Measurements from ENCODE around the gene TMUB1.

The TMUB1 gene

GRCh38 chr7:151066273-151066974 lies 16.9 kb downstream of the TMUB1 start:
- DNase-seq, result no peak

GRCh38 chr7:151065516-151065915 lies 17.8 kb downstream of the TMUB1 start:
- DNase-seq, result no peak

GRCh38 chr7:151064993-151065392 lies 18.3 kb downstream of the TMUB1 start:
- no peak for DNase-seq

GRCh38 chr7:151064454-151064853 lies 18.8 kb downstream of the TMUB1 start:
- DNase-seq, result no peak

GRCh38 chr7:151063212-151063561 lies 20.1 kb downstream of the TMUB1 start:
- DNase-seq, result no peak

GRCh38 chr7:151062399-151063211 lies 20.7 kb downstream of the TMUB1 start:
- peak in 2 of 3 donors; percentile 4 to 26 for DNase-seq

- no peak for DNase-seq
Observed at GRCh38 chr7:151062111-151062398, 21.2 kb downstream of the TMUB1 start.

- no peak for DNase-seq
Observed at GRCh38 chr7:151061213-151062110, 21.8 kb downstream of the TMUB1 start.

GRCh38 chr7:151060416-151061212 lies 22.7 kb downstream of the TMUB1 start:
- peak; percentile 10 to 31 (median 24) for DNase-seq

- DNase-seq, result no peak
Observed at GRCh38 chr7:151060113-151060415, 23.2 kb downstream of the TMUB1 start.

- peak; percentile 64 to 90 (median 68) for DNase-seq
Observed at GRCh38 chr7:151059367-151060112, 23.8 kb downstream of the TMUB1 start, which contains the start of gene SLC4A2. TSS of gene SLC4A2 (plus strand) at chr7:151059589. CDS start at chr7:151061988, 2,399 bp downstream.

GRCh38 chr7:151058781-151059366 lies 24.4 kb downstream of the TMUB1 start:
- peak; percentile 24 to 31 (median 30) for DNase-seq

GRCh38 chr7:151057989-151058780 lies 25.1 kb downstream of the TMUB1 start:
- peak; percentile 99 for DNase-seq

GRCh38 chr7:151057506-151057988 lies 25.7 kb downstream of the TMUB1 start, which contains the start of gene CDK5:
TSS of gene CDK5 (minus strand) at chr7:151057897. CDS start at chr7:151057848, 49 bp downstream.
- DNase-seq, result peak in 1 of 3 donors; percentile 24

GRCh38 chr7:151056666-151057505 lies 26.4 kb downstream of the TMUB1 start:
- DNase-seq, result no peak

- no peak for DNase-seq
Observed at GRCh38 chr7:151056283-151056665, 27.0 kb downstream of the TMUB1 start.

- no peak for DNase-seq
Observed at GRCh38 chr7:151053751-151054150, 29.5 kb downstream of the TMUB1 start.

GRCh38 chr7:151053096-151053495 lies 30.2 kb downstream of the TMUB1 start:
- DNase-seq, result peak; percentile 40 to 63 (median 48)

- peak; percentile 56 to 82 (median 72) for DNase-seq
Observed at GRCh38 chr7:151051108-151051507, 32.2 kb downstream of the TMUB1 start.
